HL-60 (cell line): ENCODE data around the gene RGSL1.
A peak's percentile ranks its signal among the peaks of the same experiment; 100 is the strongest.

Experiments used
- DNase-seq, 2 experiments: peaks; one replicate each; pipeline ENCODE4 v3.0.0-alpha.2; 2010 to 2020; ENCODE audit warnings: low read depth in 1 of 2, low spot score in 1 of 2
- H3K27ac ChIP-seq: fragments of 250-450 bp; sonication (Bioruptor Pico); replicated peaks from 2 replicates; pipeline ENCODE4 v1.5.1; 2020; ENCODE audit warnings: mild to moderate bottlenecking, moderate library complexity
- H3K27me3 ChIP-seq: fragments of 250-450 bp; sonication (Bioruptor Pico); 2 replicates; pipeline ENCODE4 v1.5.1; 2021; ENCODE audit warnings: mild to moderate bottlenecking, moderate library complexity; ENCODE audit not compliant: insufficient read depth, poor library complexity, severe bottlenecking
- H3K4me3 ChIP-seq: replicated peaks from 2 replicates; pipeline ENCODE4 v1.5.1; 2011; ENCODE audit warnings: mild to moderate bottlenecking, control low read depth, low read length; ENCODE audit not compliant: insufficient read depth
- GABPA ChIP-seq: IDR thresholded peaks from 2 replicates; pipeline ENCODE4 v1.6.1; 2012; ENCODE audit warnings: low read depth
- POLR2AphosphoS5 ChIP-seq: IDR thresholded peaks from 2 replicates; pipeline ENCODE4 v1.6.1; 2012; ENCODE audit warnings: low read depth
- SPI1 ChIP-seq: IDR thresholded peaks from 2 replicates; pipeline ENCODE4 v1.6.1; 2012; ENCODE audit warnings: low read depth, mild to moderate bottlenecking, borderline replicate concordance
- TF ChIP-seq, protein P1 (sequence below): IDR thresholded peaks from 2 replicates; pipeline ENCODE4 v1.6.1; 2012; ENCODE audit warnings: low read depth; ENCODE audit not compliant: insufficient replicate concordance
- TF ChIP-seq, protein P2 (sequence below): IDR thresholded peaks from one replicate; pipeline ENCODE4 v1.5.1; 2011; ENCODE audit warnings: low read length, control low read depth, inconsistent platforms; ENCODE audit not compliant: insufficient read depth

The RGSL1 gene

DNA sequence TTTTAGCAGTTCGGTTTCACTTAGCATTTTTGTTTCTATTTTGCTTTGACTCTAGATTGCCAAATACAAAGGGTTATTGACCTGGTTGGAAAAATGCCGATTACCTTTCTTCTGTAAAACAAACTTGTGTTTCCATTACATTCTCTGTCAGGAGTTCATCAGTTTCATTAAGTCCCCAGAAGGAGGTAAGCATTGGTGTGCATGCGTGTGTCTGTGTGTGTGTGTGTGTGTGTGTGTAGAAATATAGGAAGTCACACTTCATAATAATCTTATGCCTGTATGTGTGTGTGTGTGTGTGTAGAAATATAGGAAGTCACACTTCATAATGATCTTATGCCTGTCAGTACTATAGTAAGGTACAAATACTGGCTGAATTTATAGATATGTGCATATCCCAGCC is 10.0 kb downstream of the RGSL1 start:
- H3K27ac ChIP-seq: peak overlapping the region; percentile 73
- peak; percentile 61 to 69 for DNase-seq
- H3K27me3 ChIP-seq: no peaks in the 10 kb centered on the region
- TF ChIP-seq SPI1: peak; percentile 91
- TF ChIP-seq, protein P1, sequence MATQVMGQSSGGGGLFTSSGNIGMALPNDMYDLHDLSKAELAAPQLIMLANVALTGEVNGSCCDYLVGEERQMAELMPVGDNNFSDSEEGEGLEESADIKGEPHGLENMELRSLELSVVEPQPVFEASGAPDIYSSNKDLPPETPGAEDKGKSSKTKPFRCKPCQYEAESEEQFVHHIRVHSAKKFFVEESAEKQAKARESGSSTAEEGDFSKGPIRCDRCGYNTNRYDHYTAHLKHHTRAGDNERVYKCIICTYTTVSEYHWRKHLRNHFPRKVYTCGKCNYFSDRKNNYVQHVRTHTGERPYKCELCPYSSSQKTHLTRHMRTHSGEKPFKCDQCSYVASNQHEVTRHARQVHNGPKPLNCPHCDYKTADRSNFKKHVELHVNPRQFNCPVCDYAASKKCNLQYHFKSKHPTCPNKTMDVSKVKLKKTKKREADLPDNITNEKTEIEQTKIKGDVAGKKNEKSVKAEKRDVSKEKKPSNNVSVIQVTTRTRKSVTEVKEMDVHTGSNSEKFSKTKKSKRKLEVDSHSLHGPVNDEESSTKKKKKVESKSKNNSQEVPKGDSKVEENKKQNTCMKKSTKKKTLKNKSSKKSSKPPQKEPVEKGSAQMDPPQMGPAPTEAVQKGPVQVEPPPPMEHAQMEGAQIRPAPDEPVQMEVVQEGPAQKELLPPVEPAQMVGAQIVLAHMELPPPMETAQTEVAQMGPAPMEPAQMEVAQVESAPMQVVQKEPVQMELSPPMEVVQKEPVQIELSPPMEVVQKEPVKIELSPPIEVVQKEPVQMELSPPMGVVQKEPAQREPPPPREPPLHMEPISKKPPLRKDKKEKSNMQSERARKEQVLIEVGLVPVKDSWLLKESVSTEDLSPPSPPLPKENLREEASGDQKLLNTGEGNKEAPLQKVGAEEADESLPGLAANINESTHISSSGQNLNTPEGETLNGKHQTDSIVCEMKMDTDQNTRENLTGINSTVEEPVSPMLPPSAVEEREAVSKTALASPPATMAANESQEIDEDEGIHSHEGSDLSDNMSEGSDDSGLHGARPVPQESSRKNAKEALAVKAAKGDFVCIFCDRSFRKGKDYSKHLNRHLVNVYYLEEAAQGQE: no peak
- TF ChIP-seq GABPA: peak; percentile 58; the same call in 1 of the 2 replicates
- TF ChIP-seq, protein P2, sequence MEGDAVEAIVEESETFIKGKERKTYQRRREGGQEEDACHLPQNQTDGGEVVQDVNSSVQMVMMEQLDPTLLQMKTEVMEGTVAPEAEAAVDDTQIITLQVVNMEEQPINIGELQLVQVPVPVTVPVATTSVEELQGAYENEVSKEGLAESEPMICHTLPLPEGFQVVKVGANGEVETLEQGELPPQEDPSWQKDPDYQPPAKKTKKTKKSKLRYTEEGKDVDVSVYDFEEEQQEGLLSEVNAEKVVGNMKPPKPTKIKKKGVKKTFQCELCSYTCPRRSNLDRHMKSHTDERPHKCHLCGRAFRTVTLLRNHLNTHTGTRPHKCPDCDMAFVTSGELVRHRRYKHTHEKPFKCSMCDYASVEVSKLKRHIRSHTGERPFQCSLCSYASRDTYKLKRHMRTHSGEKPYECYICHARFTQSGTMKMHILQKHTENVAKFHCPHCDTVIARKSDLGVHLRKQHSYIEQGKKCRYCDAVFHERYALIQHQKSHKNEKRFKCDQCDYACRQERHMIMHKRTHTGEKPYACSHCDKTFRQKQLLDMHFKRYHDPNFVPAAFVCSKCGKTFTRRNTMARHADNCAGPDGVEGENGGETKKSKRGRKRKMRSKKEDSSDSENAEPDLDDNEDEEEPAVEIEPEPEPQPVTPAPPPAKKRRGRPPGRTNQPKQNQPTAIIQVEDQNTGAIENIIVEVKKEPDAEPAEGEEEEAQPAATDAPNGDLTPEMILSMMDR: no peak
- H3K4me3 ChIP-seq: no peak overlapping the region

DNA sequence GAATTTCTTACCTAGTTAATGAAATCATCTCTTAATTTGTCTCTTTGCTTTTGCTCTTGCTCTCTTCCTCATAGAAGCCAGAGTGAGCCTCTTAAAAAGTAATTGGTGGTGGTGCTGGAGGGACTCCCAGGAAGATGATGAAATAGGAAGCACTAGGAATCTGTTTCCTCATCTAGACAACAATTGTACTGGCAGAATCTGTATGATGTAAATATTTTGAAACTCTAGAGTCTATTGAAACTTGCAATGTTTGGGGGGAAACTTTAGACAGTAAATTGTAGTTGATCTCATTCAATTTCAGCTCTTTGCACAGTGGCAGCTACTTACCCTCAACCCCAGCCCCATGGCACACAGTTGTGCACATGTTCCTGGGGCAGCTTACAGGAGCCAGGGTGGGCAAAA is 10.6 kb downstream of the RGSL1 start:
- TF ChIP-seq, protein P2: no peak
- TF ChIP-seq POLR2AphosphoS5 (peak; percentile 34; the same call in 1 of the 2 replicates), SPI1 (no peak; the same call in 1 of the 2 replicates)
- TF ChIP-seq, protein P1: peak; percentile 43
- Histone ChIP-seq H3K27me3 (no peaks in the 10 kb centered on the region), H3K4me3 (no peak overlapping the region), H3K27ac (peak overlapping the region; percentile 73)
- peak; percentile 78 to 88 for DNase-seq

DNA sequence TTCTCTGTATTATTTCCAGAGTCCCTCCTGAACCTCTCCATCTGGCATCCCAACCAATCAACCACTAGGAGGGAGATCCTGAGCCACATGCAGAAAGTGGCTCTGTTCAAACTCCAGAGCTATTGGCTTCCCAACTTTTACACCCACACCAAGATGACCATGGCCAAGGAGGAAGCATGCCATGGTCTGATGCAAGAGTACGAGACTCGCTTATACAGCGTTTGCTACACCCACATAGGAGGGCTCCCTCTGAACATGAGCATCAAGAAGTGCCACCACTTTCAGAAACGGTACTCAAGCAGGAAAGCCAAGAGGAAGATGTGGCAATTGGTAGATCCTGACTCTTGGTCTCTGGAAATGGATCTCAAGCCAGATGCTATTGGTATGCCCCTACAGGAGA is 23.6 kb downstream of the RGSL1 start:
- no peak for DNase-seq
- Histone ChIP-seq H3K27ac (no peak overlapping the region), H3K27me3 (no peaks in the 10 kb centered on the region), H3K4me3 (no peak overlapping the region)
- TF ChIP-seq, protein P2: no peak
- no peak for TF ChIP-seq GABPA

DNA sequence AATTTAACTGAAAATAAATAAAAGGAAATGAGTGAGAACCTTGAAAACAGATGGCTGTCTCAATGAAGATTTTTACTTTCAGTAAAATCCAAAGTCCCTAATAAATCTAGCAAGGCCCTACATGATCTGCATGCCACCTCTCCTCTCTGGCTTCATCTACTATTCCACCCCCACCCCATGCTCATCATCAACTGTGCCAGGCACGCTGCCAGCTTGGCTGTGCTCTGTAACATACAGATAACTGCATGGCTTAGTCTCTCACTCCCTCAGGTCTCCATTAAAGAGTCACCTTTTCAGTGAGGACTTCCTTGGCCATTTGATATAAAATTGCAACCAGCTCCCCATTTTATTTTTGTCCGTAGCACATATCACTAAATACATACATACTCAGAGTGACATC is 26.7 kb downstream of the RGSL1 start:
- Histone ChIP-seq H3K4me3 (no peak overlapping the region), H3K27me3 (no peaks in the 10 kb centered on the region), H3K27ac (no peak overlapping the region)
- TF ChIP-seq POLR2AphosphoS5 (no peak), GABPA (no peak), SPI1 (no peak)
- TF ChIP-seq, protein P1: no peak
- TF ChIP-seq, protein P2: no peak
- DNase-seq: no peak
